ENCODE measurements around the gene CD160. TPM values are rescaled to one million over a fixed set of nuclear protein-coding genes. Genes with fewer than 3 reads are reported as not detected.
"Not testable (repeated sequence)": the region's sequence is repeated elsewhere in the genome, so short reads cannot be mapped to it uniquely, and the experiment has no call there.

CD160 gene
- polyA plus RNA-seq, 3 donors, result 0.01 to 1.4 (median 0.16) TPM

DNA sequence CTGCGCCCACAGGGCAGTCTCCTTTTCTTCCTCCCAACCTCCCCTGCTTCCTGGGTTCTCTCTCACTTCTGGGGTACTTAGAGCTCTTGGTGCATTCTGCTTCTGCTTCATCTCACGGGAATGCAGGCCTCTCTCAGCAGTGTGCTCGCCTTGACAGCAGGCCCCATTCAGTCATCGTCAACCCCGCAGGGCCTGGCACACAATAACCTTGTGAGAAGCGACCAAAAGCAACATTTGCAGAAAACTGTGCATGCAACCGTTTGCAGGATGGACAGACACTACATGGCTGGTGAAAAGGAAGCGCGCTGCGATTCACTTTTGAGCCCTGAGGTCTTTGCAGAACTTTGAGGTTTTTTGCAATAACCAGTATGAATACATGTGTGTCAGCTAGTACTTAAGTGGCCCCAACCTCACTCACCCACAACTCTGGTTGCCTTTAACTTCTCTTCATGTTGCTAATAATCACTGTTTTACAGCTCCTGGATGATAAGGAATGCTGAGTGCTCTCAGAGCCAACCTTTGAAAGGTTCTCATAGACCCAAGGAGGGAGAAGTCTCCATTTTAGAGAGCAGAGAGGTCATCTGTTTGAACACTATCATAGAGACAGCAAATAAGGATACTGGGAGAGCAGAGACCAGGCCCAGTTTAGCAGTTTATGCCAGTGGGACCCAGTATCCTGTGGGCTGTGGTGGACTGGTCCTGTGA is 2.5 kb upstream of the CD160 start:
- H3K9me3 ChIP-seq (replicated peaks in 1 of 2; ENCODE audit: control insufficient read depth in 1 of 2, insufficient read depth in 1 of 2, low read length in 2 of 2), result no peaks in the 10 kb centered on the region
- no peaks in the 10 kb centered on the region for H3K36me3 Mint-ChIP-seq
- H3K4me1 Mint-ChIP-seq, result peaks cover 10% of the 10 kb centered on the region
- H3K27ac Mint-ChIP-seq, result peak overlapping the region in 1 of 7 donors; percentile 84
- no peaks in the 10 kb centered on the region for H4K20me1 ChIP-seq (ENCODE audit: insufficient read depth, low read length)
- H3K9ac ChIP-seq (ENCODE audit: insufficient read depth, low read length, poor library complexity, severe bottlenecking), result no peak overlapping the region
- H3K27me3 Mint-ChIP-seq (ENCODE audit: low read depth in 3 of 3), result peaks cover 15 to 21% (median 19%) of the 10 kb centered on the region in 3 donors
- H3K4me1 ChIP-seq (ENCODE audit: control insufficient read depth in 1 of 2, insufficient read depth in 2 of 2, low read length in 2 of 2), result peaks cover 8 to 9% of the 10 kb centered on the region in 2 donors
- H3K36me3 ChIP-seq (replicated peaks in 1 of 2; ENCODE audit: control insufficient read depth in 1 of 2, insufficient read depth in 2 of 2, low read length in 2 of 2), result no peaks in the 10 kb centered on the region
- intact Hi-C loops (cut with micrococcal nuclease), result no loop called here
- 62% methylated on average over 6 of the region's 10 CpGs for WGBS (ENCODE audit: insufficient coverage)
- H3K4me2 ChIP-seq (replicated peaks; ENCODE audit: extremely low read depth, low read length, poor library complexity, severe bottlenecking), result no peak overlapping the region
- no peak for DNase-seq
- TF ChIP-seq, protein P1, sequence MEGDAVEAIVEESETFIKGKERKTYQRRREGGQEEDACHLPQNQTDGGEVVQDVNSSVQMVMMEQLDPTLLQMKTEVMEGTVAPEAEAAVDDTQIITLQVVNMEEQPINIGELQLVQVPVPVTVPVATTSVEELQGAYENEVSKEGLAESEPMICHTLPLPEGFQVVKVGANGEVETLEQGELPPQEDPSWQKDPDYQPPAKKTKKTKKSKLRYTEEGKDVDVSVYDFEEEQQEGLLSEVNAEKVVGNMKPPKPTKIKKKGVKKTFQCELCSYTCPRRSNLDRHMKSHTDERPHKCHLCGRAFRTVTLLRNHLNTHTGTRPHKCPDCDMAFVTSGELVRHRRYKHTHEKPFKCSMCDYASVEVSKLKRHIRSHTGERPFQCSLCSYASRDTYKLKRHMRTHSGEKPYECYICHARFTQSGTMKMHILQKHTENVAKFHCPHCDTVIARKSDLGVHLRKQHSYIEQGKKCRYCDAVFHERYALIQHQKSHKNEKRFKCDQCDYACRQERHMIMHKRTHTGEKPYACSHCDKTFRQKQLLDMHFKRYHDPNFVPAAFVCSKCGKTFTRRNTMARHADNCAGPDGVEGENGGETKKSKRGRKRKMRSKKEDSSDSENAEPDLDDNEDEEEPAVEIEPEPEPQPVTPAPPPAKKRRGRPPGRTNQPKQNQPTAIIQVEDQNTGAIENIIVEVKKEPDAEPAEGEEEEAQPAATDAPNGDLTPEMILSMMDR (IDR thresholded peaks at IDR 0.05), result no peak
- H3K27ac ChIP-seq (ENCODE audit: low read depth in 1 of 2, low read length in 2 of 2), result no peak overlapping the region
- H3K4me3 Mint-ChIP-seq, result no peak overlapping the region
- H3K79me2 ChIP-seq (ENCODE audit: insufficient read depth, low read length), result no peaks in the 10 kb centered on the region
- peaks cover 0 to 14% of the 10 kb centered on the region in 2 donors for H3K27me3 ChIP-seq (ENCODE audit: control insufficient read depth in 2 of 2, insufficient read depth in 2 of 2, low read length in 2 of 2)
- peak overlapping the region; percentile 37 for H2AFZ ChIP-seq (ENCODE audit: insufficient read depth, low read depth, low read length, poor library complexity, severe bottlenecking)
- H3K9me3 Mint-ChIP-seq, result peaks cover 0 to 2% (median 0%) of the 10 kb centered on the region in 7 donors
- no peak overlapping the region for H3K4me3 ChIP-seq (replicated peaks in 1 of 3; ENCODE audit: low read depth in 2 of 3, low read length in 3 of 3)

DNA sequence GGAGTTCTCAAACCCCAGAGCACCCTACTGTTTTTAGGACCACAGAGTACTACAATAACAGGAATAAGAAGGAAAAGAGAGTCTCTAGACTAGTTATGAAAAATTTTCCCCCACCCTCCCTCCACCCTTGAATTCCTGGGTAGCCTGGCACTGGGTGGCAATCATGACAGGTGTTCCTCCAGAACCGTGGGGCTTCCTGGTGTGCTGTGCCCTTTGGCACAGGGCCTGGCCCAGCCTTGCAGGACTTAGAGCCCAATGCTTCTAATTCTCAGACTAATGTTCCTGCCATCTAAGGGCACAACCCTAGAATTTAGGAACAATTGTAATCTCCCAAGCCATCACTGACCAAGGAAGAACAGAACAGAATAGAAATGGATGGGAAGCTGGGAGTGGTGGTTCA is 1.5 kb upstream of the CD160 start:
- H4K20me1 ChIP-seq (ENCODE audit: insufficient read depth, low read length), result no peaks in the 10 kb centered on the region
- peaks cover 8 to 9% of the 10 kb centered on the region in 2 donors for H3K4me1 ChIP-seq (ENCODE audit: control insufficient read depth in 1 of 2, insufficient read depth in 2 of 2, low read length in 2 of 2)
- H3K4me2 ChIP-seq (replicated peaks; ENCODE audit: extremely low read depth, low read length, poor library complexity, severe bottlenecking), result no peak overlapping the region
- Mint-ChIP-seq H3K36me3 (no peaks in the 10 kb centered on the region), H3K27me3 (ENCODE audit: low read depth in 3 of 3) (peaks cover 19 to 22% (median 21%) of the 10 kb centered on the region in 3 donors), H3K4me1 (peaks cover 10% of the 10 kb centered on the region), H3K9me3 (peaks cover 0 to 3% (median 0%) of the 10 kb centered on the region in 7 donors), H3K4me3 (no peak overlapping the region), H3K27ac (no peak overlapping the region)
- H3K4me3 ChIP-seq (replicated peaks in 1 of 3; ENCODE audit: low read depth in 2 of 3, low read length in 3 of 3), result no peak overlapping the region
- H3K79me2 ChIP-seq (ENCODE audit: insufficient read depth, low read length), result no peaks in the 10 kb centered on the region
- H3K9ac ChIP-seq (ENCODE audit: insufficient read depth, low read length, poor library complexity, severe bottlenecking), result no peak overlapping the region
- intact Hi-C loops (cut with micrococcal nuclease), result no loop called here
- 71% methylated on average over 1 of the region's 1 CpG for WGBS (ENCODE audit: insufficient coverage)
- no peak for DNase-seq
- H3K27me3 ChIP-seq (ENCODE audit: control insufficient read depth in 2 of 2, insufficient read depth in 2 of 2, low read length in 2 of 2), result peaks cover 2 to 15% of the 10 kb centered on the region in 2 donors
- no peak overlapping the region for H3K27ac ChIP-seq (ENCODE audit: low read depth in 1 of 2, low read length in 2 of 2)
- H3K36me3 ChIP-seq (replicated peaks in 1 of 2; ENCODE audit: control insufficient read depth in 1 of 2, insufficient read depth in 2 of 2, low read length in 2 of 2), result no peaks in the 10 kb centered on the region
- H2AFZ ChIP-seq (ENCODE audit: insufficient read depth, low read depth, low read length, poor library complexity, severe bottlenecking), result no peak overlapping the region
- no peaks in the 10 kb centered on the region for H3K9me3 ChIP-seq (replicated peaks in 1 of 2; ENCODE audit: control insufficient read depth in 1 of 2, insufficient read depth in 1 of 2, low read length in 2 of 2)
- TF ChIP-seq, protein P1 (IDR thresholded peaks at IDR 0.05), result no peak

DNA sequence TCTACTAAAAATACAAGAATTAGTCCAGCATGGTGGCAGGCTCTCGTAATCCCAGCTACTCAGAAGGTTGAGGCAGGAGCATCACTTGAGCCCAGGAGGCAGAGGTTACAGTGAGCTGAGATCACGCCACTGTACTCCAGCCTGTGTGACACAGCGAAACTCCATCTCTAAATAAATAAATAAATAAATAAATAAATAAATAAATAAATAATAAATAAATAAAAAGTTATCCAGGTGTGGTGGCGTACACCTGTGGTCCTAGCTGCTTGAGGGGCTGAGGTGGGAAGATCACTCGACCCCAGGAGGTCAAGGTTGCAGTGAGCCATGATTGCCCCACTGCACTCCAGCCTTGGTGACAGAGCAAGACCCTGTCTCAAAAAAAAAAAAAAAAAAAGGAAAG is 834 bp upstream of the CD160 start:
- H3K9me3 Mint-ChIP-seq; DNase-seq; H3K4me1 Mint-ChIP-seq; H3K27ac ChIP-seq (ENCODE audit: low read depth in 1 of 2, low read length in 2 of 2); H3K36me3 ChIP-seq (replicated peaks in 1 of 2; ENCODE audit: control insufficient read depth in 1 of 2, insufficient read depth in 2 of 2, low read length in 2 of 2); H4K20me1 ChIP-seq (ENCODE audit: insufficient read depth, low read length); intact Hi-C loops (cut with micrococcal nuclease); H3K9me3 ChIP-seq (replicated peaks in 1 of 2; ENCODE audit: control insufficient read depth in 1 of 2, insufficient read depth in 1 of 2, low read length in 2 of 2); H3K4me2 ChIP-seq (replicated peaks; ENCODE audit: extremely low read depth, low read length, poor library complexity, severe bottlenecking); H2AFZ ChIP-seq (ENCODE audit: insufficient read depth, low read depth, low read length, poor library complexity, severe bottlenecking); H3K79me2 ChIP-seq (ENCODE audit: insufficient read depth, low read length); H3K9ac ChIP-seq (ENCODE audit: insufficient read depth, low read length, poor library complexity, severe bottlenecking); H3K4me1 ChIP-seq (ENCODE audit: control insufficient read depth in 1 of 2, insufficient read depth in 2 of 2, low read length in 2 of 2); H3K4me3 ChIP-seq (replicated peaks in 1 of 3; ENCODE audit: low read depth in 2 of 3, low read length in 3 of 3); H3K36me3 Mint-ChIP-seq; H3K27ac Mint-ChIP-seq: not testable (repeated sequence)
- H3K27me3 ChIP-seq (ENCODE audit: control insufficient read depth in 2 of 2, insufficient read depth in 2 of 2, low read length in 2 of 2), result peaks cover 2 to 15% of the 10 kb centered on the region in 2 donors
- Mint-ChIP-seq H3K4me3 (peak overlapping the region in 1 of 2 donors; percentile 9), H3K27me3 (ENCODE audit: low read depth in 3 of 3) (peaks cover 19 to 22% (median 21%) of the 10 kb centered on the region in 3 donors)
- 100% methylated on average over 1 of the region's 5 CpGs for WGBS (ENCODE audit: insufficient coverage)
